HG03139 (cell line): ENCODE data around the gene QSER1.
"Not testable (repeated sequence)": the region's sequence is repeated elsewhere in the genome, so short reads cannot be mapped to it uniquely, and the experiment has no call there.

ENCODE experiments used
- ATAC-seq: cut with Tn5 transposase; IDR thresholded peaks from one replicate; pipeline ENCODE4 v1.9.1; 2021; ENCODE audit not compliant: unreplicated experiment

Gene QSER1

DNA sequence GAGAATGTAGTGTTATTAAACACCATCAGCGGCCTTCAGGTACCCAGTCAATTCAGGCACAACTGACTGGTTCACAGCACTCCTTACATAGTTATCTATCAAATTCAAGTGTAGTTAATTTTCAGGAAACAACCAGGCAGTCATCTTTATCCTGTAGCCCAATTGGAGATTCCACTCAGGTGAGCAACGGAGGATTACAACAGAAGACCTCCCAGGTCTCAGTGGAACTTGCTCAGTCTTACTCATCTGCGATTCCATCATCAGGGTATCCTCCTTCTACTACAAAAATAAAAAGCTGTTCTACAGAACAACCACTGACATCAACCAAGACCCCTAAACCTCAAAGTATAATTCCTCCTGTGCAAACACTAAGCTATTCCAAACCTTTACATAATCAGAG is 39.6 kb downstream of the QSER1 start:
- ATAC-seq: no peak

GRCh38 chr11:32935462-32936029 is 42.9 kb downstream of the QSER1 start:
- no peak for ATAC-seq

DNA sequence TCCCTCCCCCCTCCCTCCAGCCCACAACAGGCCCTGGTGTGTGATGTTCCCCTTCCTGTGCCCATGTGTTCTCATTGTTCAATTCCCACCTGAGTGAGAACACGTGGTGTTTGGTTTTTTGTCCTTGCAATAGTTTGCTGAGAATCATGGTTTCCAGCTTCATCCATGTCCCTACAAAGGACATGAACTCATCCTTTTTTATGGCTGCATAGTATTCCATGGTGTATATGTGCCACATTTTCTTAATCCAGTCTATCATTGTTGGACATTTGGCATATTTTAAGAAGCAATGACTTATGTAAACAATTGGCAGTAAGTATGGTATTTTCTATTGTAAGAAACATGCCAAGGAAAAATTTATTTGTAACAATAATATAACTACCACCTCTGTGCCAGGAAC is 43.6 kb downstream of the QSER1 start:
- not testable (repeated sequence) for ATAC-seq

DNA sequence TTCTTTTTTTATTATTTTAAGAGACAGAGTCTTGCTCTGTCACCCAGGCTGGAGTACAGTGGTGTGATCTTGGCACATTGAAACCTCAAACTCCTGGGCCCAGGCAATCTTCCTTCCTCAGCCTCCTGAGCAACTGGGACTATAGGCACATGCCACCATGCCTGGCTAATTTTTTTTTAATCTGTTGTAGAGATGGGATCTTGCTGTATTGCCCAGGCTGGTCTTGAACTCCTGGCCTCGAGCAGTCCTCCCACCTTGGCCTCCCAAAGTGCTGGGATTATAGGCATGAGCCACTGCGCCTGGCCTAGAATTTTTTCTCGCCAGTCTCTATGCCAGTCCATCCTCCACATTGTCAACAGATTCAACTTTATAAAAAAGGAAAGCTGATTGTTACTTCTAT is 44.7 kb downstream of the QSER1 start:
- ATAC-seq: not testable (repeated sequence)

DNA sequence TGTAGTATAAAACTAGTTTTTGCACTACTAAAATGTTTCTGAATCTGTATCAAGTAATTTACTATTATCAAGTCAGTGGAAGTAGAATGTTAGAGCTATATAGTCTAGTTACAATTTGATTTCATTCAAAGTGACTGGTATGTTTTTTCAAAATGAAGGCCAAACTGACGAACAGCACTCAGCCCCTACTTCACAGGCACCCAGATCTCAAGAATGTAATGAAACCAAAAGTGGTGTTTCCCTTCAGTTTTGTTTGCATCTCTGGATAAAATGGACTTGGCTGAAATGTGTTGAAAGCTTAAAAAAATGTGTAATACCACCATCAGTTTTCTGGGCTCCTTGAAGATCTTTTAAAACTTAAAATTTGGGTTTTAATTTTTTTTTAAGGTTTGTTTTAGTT is 46.4 kb downstream of the QSER1 start:
- ATAC-seq: no peak

DNA sequence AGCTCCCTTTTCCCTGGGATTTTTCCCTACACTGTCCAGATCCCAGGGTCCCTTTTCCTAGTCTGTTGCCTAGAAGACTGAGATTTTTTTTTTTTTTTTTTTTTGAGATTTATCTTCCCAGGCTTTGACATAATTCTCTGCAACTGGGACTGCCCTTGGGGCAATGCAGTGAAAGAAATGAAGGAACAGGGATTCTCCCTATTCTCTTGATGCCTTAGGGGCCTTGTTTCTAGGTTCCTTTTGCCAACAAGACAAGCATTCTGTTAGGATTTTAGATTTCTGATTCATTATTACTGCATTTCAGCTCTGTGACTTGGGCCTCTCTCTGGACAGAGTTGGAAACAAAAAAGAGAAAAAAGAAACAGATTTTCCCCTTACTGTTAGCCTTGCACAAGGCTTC is 47.3 kb downstream of the QSER1 start:
- no peak for ATAC-seq

GRCh38 chr11:32940865-32941264 is 48.3 kb downstream of the QSER1 start:
- ATAC-seq: no peak

GRCh38 chr11:32947978-32948377 is 55.4 kb downstream of the QSER1 start:
- ATAC-seq: no peak

DNA sequence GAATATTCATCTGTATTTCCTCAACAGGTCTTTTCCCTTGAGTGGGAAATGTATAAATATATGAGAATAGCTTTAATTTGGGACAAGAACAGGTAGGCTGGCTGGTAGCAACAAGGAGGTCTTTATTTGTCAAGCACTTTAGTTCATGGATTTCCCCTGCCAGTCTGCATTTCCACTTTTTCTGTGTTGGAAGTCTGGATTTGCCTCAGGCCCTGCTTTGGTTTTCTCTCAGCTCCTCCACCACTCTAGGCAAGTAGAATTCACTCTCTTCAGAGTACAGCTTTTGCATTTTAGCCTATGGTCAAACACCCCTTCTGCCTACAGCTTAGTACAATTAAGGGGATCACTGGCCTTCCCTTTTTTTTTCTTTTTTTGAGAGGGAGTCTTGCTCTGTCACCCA is 57.1 kb downstream of the QSER1 start:
- no peak for ATAC-seq

GRCh38 chr11:32952421-32952820 is 59.8 kb downstream of the QSER1 start:
- no peak for ATAC-seq

- no peak for ATAC-seq
Measured at GRCh38 chr11:32953700-32954099, 61.1 kb downstream of the QSER1 start.

DNA sequence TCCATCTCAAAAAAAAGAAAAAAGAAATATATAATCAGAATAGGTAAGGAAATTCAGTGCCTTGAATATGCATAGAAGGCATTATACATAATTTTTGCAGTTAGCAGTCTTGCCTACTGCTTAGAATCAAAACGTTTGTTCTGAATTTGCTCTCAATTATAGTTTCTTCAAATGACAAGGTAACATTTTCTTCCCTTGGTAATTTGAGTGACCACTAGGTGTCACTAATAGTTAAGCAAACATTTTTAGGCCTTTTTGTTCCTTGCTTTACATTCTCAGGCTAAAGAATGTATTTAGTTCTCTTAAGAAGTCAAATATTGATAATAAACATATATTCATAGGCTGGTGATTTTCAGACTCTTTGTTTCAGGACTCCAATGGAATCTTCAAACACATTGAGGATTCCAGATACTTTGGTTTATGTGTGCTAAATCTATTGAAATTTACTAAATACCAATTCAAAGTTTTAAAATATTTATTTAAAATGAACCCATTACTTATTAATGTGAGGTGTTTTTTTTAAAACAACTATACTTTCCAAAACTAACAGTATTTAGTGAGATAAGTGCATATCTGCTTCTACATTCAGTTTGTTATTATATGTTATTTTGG is 68.0 kb downstream of the QSER1 start:
- no peak for ATAC-seq

GRCh38 chr11:32962016-32962415 is 69.4 kb downstream of the QSER1 start:
- no peak for ATAC-seq

DNA sequence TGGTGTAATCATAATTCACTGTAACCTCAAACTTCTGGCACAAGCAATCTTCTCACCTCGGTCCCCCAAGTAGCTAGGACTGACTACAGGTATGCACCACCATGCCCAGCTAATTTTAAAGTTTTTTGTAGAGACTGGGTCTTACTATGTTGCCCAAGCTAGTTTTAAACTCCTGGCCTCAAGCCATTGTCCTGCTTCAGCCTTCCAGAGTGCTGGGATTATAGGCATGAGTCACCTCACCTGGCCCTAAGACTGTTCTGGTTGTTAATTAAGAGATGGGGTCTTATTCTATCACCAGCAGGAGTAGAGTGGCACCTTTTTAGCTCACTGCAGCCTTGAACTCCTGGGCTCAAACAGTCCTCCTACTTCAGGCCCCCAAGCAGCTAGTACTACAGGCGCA is 71.1 kb downstream of the QSER1 start:
- ATAC-seq: no peak

GRCh38 chr11:32968541-32968940 is 75.9 kb downstream of the QSER1 start:
- ATAC-seq: no peak

DNA sequence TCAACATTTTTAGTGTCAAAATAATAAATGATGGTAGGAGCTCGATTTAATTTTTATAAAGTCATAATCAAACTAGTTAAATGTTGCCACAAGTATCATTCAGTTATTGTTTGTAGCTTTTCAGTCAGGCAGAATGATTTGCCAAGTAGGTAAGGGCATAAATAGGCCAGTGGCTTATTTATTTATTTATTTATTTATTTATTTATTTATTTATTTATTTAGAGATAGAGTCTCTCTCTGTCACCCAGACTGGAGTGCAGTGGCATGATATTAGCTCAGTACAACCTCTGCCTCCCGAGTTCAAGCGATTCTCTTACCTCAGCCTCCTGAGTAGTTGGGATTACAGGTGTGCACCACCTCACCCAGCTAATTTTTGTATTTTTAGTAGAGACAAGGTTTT is 79.6 kb downstream of the QSER1 start:
- ATAC-seq: not testable (repeated sequence)

DNA sequence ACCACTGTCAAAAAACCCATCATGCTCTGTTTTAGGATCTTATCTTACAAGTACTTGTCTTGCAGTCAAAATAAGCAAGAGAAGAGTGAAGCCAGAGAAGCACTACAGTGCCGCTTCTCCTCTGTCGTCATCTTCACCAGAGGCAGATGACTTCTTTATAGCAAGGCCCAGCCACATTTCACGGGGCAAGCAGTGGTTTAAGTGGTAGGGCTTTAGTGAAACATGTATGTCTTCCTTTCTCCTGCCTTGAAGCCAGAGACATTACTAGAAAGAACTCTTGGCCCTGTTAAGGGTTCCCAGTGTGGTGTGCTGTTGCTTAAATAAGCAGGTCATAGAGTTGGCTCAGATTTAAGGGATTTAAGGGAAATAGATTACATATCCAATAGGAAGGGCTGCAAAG is 80.2 kb downstream of the QSER1 start:
- no peak for ATAC-seq

GRCh38 chr11:32982626-32983025 is 90.0 kb downstream of the QSER1 start:
- ATAC-seq: no peak

DNA sequence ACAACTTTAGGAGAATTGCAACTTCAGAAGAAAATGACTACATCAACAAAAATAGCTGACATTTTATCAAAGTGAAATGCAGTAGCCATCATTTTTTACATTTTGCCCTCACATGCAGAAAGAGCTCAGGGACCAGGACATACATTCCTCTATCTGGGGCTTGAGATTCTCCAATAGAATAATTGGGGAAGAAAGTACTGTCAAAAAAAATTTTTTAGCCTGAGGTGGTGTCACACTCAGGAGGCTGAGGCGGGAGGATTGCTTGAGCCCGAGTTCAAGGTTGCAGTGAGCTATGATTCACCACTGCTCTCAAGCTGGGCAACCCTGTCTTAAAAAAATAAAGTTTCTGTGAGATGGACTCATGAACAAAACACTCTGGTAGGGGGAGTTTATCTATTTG is 90.9 kb downstream of the QSER1 start:
- no peak for ATAC-seq

DNA sequence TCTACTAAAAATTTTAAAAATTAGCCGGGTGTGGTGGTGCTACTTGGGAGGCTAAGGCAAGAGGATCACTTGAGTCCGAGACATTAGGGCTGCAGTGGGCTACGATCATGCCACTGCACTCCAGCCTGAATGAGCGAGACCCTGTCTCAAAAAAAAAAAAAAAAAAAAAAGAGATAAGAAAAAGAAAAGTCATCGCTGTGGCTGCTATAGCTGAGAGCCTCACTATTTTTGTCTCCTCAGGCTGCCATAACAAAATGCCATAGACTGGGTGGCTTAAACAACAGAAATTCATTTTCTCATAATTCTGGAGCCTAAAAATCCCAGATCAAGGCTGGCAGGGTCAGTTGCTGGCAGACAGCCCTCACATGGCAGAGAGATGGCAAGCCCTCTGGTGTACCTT is 93.0 kb downstream of the QSER1 start:
- no peak for ATAC-seq

GRCh38 chr11:32987851-32988250 is 95.2 kb downstream of the QSER1 start:
- ATAC-seq: no peak

DNA sequence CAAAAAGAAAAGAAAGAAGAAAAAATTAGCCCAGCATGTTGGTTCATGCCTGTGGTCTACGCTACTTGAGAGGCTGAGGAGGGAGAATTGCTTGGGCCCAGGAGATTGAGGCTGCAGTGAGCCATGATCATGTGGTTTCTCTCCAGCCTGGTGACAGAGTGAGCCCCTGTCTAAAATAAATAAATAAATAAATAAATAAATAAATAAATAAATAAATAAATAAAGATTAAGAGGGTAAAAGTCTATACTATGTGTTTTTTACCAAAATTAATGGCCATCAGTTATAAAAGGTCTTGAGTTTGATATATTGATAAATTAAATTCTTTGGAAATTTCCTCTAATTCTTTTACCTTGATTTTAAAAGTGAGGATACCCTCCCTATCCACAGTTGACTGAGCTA is 97.9 kb downstream of the QSER1 start:
- no peak for ATAC-seq

- no peak for ATAC-seq
Measured at GRCh38 chr11:32991427-32991826, 98.8 kb downstream of the QSER1 start.
